HG02678 (cell line): Measurements from ENCODE around the gene ALDH16A1.

ENCODE experiments used
- ATAC-seq: cut with Tn5 transposase; IDR thresholded peaks from one replicate; pipeline ENCODE4 v1.9.1; 2021; ENCODE audit warnings: mild to moderate bottlenecking, moderate library complexity; ENCODE audit not compliant: unreplicated experiment

Gene ALDH16A1

GRCh38 chr19:49423071-49423984 lies 29.7 kb upstream of the ALDH16A1 start, which contains the start of gene PTH2:
Gene PTH2, minus strand, starts transcription at chr19:49423441. Its CDS starts 102 bp downstream, at chr19:49423339.
- ATAC-seq, result no peak

- no peak for ATAC-seq
Measured at GRCh38 chr19:49423985-49424303, 29.1 kb upstream of the ALDH16A1 start.

- ATAC-seq, result no peak
Measured at GRCh38 chr19:49425178-49425577, 27.8 kb upstream of the ALDH16A1 start, which contains the start of gene GFY. Gene GFY, plus strand, starts transcription at chr19:49425388. Its CDS starts 1,043 bp downstream, at chr19:49426431.

GRCh38 chr19:49425922-49426592 lies 27.0 kb upstream of the ALDH16A1 start:
- ATAC-seq, result no peak

GRCh38 chr19:49427339-49427738 lies 25.7 kb upstream of the ALDH16A1 start:
- no peak for ATAC-seq

- no peak for ATAC-seq
Measured at GRCh38 chr19:49427855-49428546, 25.0 kb upstream of the ALDH16A1 start.

GRCh38 chr19:49428547-49429451 lies 24.2 kb upstream of the ALDH16A1 start:
- ATAC-seq, result no peak

GRCh38 chr19:49430172-49430677 lies 22.8 kb upstream of the ALDH16A1 start:
- ATAC-seq, result no peak

GRCh38 chr19:49430678-49431329 lies 22.2 kb upstream of the ALDH16A1 start:
- ATAC-seq, result no peak

GRCh38 chr19:49431330-49431749 lies 21.7 kb upstream of the ALDH16A1 start:
- no peak for ATAC-seq

GRCh38 chr19:49432141-49433073 lies 20.6 kb upstream of the ALDH16A1 start:
- ATAC-seq, result no peak

- ATAC-seq, result no peak
Measured at GRCh38 chr19:49433240-49433901, 19.7 kb upstream of the ALDH16A1 start.

- no peak for ATAC-seq
Measured at GRCh38 chr19:49434907-49435583, 18.0 kb upstream of the ALDH16A1 start.

GRCh38 chr19:49435670-49436069 lies 17.4 kb upstream of the ALDH16A1 start:
- ATAC-seq, result no peak

- ATAC-seq, result no peak
Measured at GRCh38 chr19:49436381-49437017, 16.5 kb upstream of the ALDH16A1 start.

GRCh38 chr19:49437231-49437630 lies 15.8 kb upstream of the ALDH16A1 start:
- no peak for ATAC-seq

- no peak for ATAC-seq
Measured at GRCh38 chr19:49438261-49438660, 14.8 kb upstream of the ALDH16A1 start.
